ENCODE measurements around the gene C22orf23. TPM values are rescaled to one million over a fixed set of nuclear protein-coding genes. Genes with fewer than 3 reads are reported as not detected.
A peak's percentile ranks its signal among the peaks of the same experiment; 100 is the strongest.

C22orf23 gene
- total and polyA plus RNA-seq, 9 of the 15 experiments (the other 6 are each of a cell fraction or from before 2014, with no cell fraction given): 0.25 to 1.0 (median 0.53) TPM

- peak in 1 of 2 experiments; percentile 75; a peak in 1 of 4 replicates for TF ChIP-seq ZNF318 (IDR thresholded peaks at IDR 0.05; ENCODE audit: borderline replicate concordance in 1 of 2, low read depth in 1 of 2)
- no peak for TF ChIP-seq BRCA1 (IDR thresholded peaks at IDR 0.05)
- no peak for TF ChIP-seq BRCA1 (CRISPR knock-in tag; IDR thresholded peaks at IDR 0.05)
- TF ChIP-seq ELF2 (CRISPR knock-in tag; IDR thresholded peaks at IDR 0.05): no peak
- no peak for TF ChIP-seq PHTF2 (CRISPR knock-in tag; IDR thresholded peaks at IDR 0.05)
- no peak for TF ChIP-seq POLR3G (IDR thresholded peaks at IDR 0.05; ENCODE audit: extremely low read depth, insufficient read length, insufficient replicate concordance)
- TF ChIP-seq SMAD2 (IDR thresholded peaks at IDR 0.05; ENCODE audit: low read depth, low read length): no peak
- TF ChIP-seq STAT5A (IDR thresholded peaks at IDR 0.05; ENCODE audit: borderline replicate concordance, low read length): no peak
- peak; percentile 69 for TF ChIP-seq EP400 (IDR thresholded peaks at IDR 0.05)
- no peak for TF ChIP-seq HDAC6 (IDR thresholded peaks at IDR 0.05; ENCODE audit: low read depth, low read length)
- TF ChIP-seq NUFIP1 (IDR thresholded peaks at IDR 0.05; ENCODE audit: partially characterized antibody): no peak
- TF ChIP-seq CGGBP1 (CRISPR knock-in tag; IDR thresholded peaks at IDR 0.05): no peak
- no peak for TF ChIP-seq ZNF311 (CRISPR knock-in tag; IDR thresholded peaks at IDR 0.05)
- no peak for TF ChIP-seq ZFP91 (CRISPR knock-in tag; IDR thresholded peaks at IDR 0.05)
- TF ChIP-seq ZBTB17 (CRISPR knock-in tag; IDR thresholded peaks at IDR 0.05): no peak
Observed at GRCh38 chr22:37904572-37905533, 48.5 kb downstream of the C22orf23 start (continued).

Data from K562 (cell line).